ENCODE measurements around the gene RNF223. TPM values are rescaled to one million over a fixed set of nuclear protein-coding genes. Genes with fewer than 3 reads are reported as not detected.
A peak's percentile ranks its signal among the peaks of the same experiment; 100 is the strongest.

Gene RNF223
- total RNA-seq, 1 donor from 2014 or later = not detected

GRCh38 chr1:1084372-1085170, 10.5 kb upstream of the RNF223 start:
- DNase-seq = peak; percentile 24
- H3K27me3 Mint-ChIP-seq (ENCODE audit: unreplicated experiment) = peaks cover 3% of the 10 kb centered on the region
- H3K27ac Mint-ChIP-seq (ENCODE audit: unreplicated experiment) = no peak overlapping the region
- no peaks in the 10 kb centered on the region for H3K36me3 Mint-ChIP-seq (ENCODE audit: unreplicated experiment)
- H3K4me1 Mint-ChIP-seq (ENCODE audit: low read depth, unreplicated experiment) = peaks cover 4% of the 10 kb centered on the region
- H3K4me3 Mint-ChIP-seq (ENCODE audit: unreplicated experiment) = no peak overlapping the region
- peaks cover 4% of the 10 kb centered on the region for H3K9me3 Mint-ChIP-seq (ENCODE audit: unreplicated experiment)
- TF ChIP-seq CTCF (IDR thresholded peaks at IDR 0.05; ENCODE audit: partially characterized antibody, unreplicated experiment) = no peak

GRCh38 chr1:1083416-1084371, 9.6 kb upstream of the RNF223 start:
- peaks cover 4% of the 10 kb centered on the region for H3K9me3 Mint-ChIP-seq (ENCODE audit: unreplicated experiment)
- peak overlapping the region; percentile 22 for H3K27ac Mint-ChIP-seq (ENCODE audit: unreplicated experiment)
- DNase-seq = no peak
- no peaks in the 10 kb centered on the region for H3K36me3 Mint-ChIP-seq (ENCODE audit: unreplicated experiment)
- H3K4me3 Mint-ChIP-seq (ENCODE audit: unreplicated experiment) = no peak overlapping the region
- no peak for TF ChIP-seq CTCF (IDR thresholded peaks at IDR 0.05; ENCODE audit: partially characterized antibody, unreplicated experiment)
- peaks cover 3% of the 10 kb centered on the region for H3K27me3 Mint-ChIP-seq (ENCODE audit: unreplicated experiment)
- H3K4me1 Mint-ChIP-seq (ENCODE audit: low read depth, unreplicated experiment) = peaks cover 4% of the 10 kb centered on the region

- Mint-ChIP-seq H3K9me3 (ENCODE audit: unreplicated experiment) (peaks cover 4% of the 10 kb centered on the region), H3K36me3 (ENCODE audit: unreplicated experiment) (no peaks in the 10 kb centered on the region), H3K4me1 (ENCODE audit: low read depth, unreplicated experiment) (peaks cover 2% of the 10 kb centered on the region), H3K27me3 (ENCODE audit: unreplicated experiment) (peaks cover 3% of the 10 kb centered on the region), H3K4me3 (ENCODE audit: unreplicated experiment) (no peak overlapping the region), H3K27ac (ENCODE audit: unreplicated experiment) (peak overlapping the region; percentile 22)
- peak; percentile 28 for DNase-seq
- no peak for TF ChIP-seq CTCF (IDR thresholded peaks at IDR 0.05; ENCODE audit: partially characterized antibody, unreplicated experiment)
Measured at GRCh38 chr1:1082776-1083415, 8.8 kb upstream of the RNF223 start.

GRCh38 chr1:1082239-1082775, 8.2 kb upstream of the RNF223 start:
- TF ChIP-seq CTCF (IDR thresholded peaks at IDR 0.05; ENCODE audit: partially characterized antibody, unreplicated experiment) = no peak
- Mint-ChIP-seq H3K27ac (ENCODE audit: unreplicated experiment) (no peak overlapping the region), H3K9me3 (ENCODE audit: unreplicated experiment) (peaks cover 4% of the 10 kb centered on the region), H3K36me3 (ENCODE audit: unreplicated experiment) (no peaks in the 10 kb centered on the region), H3K27me3 (ENCODE audit: unreplicated experiment) (peaks cover 3% of the 10 kb centered on the region), H3K4me3 (ENCODE audit: unreplicated experiment) (no peak overlapping the region), H3K4me1 (ENCODE audit: low read depth, unreplicated experiment) (peaks cover 2% of the 10 kb centered on the region)
- DNase-seq = no peak
